Astrocyte of the cerebellum (primary cell): Measurements from ENCODE around the gene CARMIL1.

Experiments used
- DNase-seq: peaks from one replicate; pipeline ENCODE4 v3.0.0-alpha.2; 2011; ENCODE audit warnings: low read depth
- H3K4me3 ChIP-seq: 2 replicates; pipeline ENCODE4 v1.5.1; 2011; ENCODE audit warnings: mild to moderate bottlenecking, low read depth, low read length, moderate library complexity
- CTCF ChIP-seq: IDR thresholded peaks from 2 replicates; pipeline ENCODE4 v1.5.1; 2012; ENCODE audit warnings: low read length, low read depth, moderate library complexity, mild to moderate bottlenecking; ENCODE audit errors: missing control alignments
- in situ Hi-C: cut with HindIII; loops from 2 replicates; pipeline ENCODE4 v1.10.0; 2017; ENCODE audit warnings: low sequenced_read_pairs

Gene CARMIL1

GRCh38 chr6:25612666-25613065 lies 333.5 kb downstream of the CARMIL1 start:
- no peak for TF ChIP-seq CTCF
- H3K4me3 ChIP-seq: no peak overlapping the region
- in situ Hi-C loops: no loop called here
- DNase-seq: no peak

- no peak for TF ChIP-seq CTCF
- in situ Hi-C loops: no loop called here
- DNase-seq: no peak
- H3K4me3 ChIP-seq: no peak overlapping the region
Observed at GRCh38 chr6:25613415-25613814, 334.2 kb downstream of the CARMIL1 start.

- in situ Hi-C loops: no loop called here
- no peak for DNase-seq
- no peak for TF ChIP-seq CTCF
- no peak overlapping the region for H3K4me3 ChIP-seq
Observed at GRCh38 chr6:25614052-25614451, 334.9 kb downstream of the CARMIL1 start.

GRCh38 chr6:25615471-25615870 lies 336.3 kb downstream of the CARMIL1 start:
- in situ Hi-C loops: no loop called here
- H3K4me3 ChIP-seq: no peak overlapping the region
- no peak for DNase-seq
- no peak for TF ChIP-seq CTCF

- H3K4me3 ChIP-seq: no peak overlapping the region
- in situ Hi-C loops: no loop called here
- no peak for DNase-seq
- TF ChIP-seq CTCF: no peak
Observed at GRCh38 chr6:25617997-25618396, 338.8 kb downstream of the CARMIL1 start.

- H3K4me3 ChIP-seq: no peak overlapping the region
- in situ Hi-C loops: no loop called here
- TF ChIP-seq CTCF: no peak
- DNase-seq: no peak
Observed at GRCh38 chr6:25619217-25619616, 340.0 kb downstream of the CARMIL1 start.

GRCh38 chr6:25620391-25620790 lies 341.2 kb downstream of the CARMIL1 start:
- TF ChIP-seq CTCF: no peak
- in situ Hi-C loops: no loop called here
- no peak overlapping the region for H3K4me3 ChIP-seq
- DNase-seq: no peak
